SK-N-SH (cell line): Measurements from ENCODE around the gene ATP2B2. TPM values are rescaled to one million over a fixed set of nuclear protein-coding genes. Genes with fewer than 3 reads are reported as not detected.

Experiments
- CTCF ChIA-PET: fragments of 300-600, 350-600 bp; formaldehyde crosslinking; extraction: SDS; loops from one replicate; lab custom pipeline; 2021; lab: Yijun Ruan, JAX
- POLR2A ChIA-PET: fragments of 350-600 bp; sonication (Branson Sonifier 250); formaldehyde crosslinking; extraction: SDS; loops from one replicate; lab custom pipeline; 2020; ENCODE audit warnings: antibody characterized with exemption, inconsistent platforms; lab: Yijun Ruan, JAX
- DNase-seq: peaks from one replicate; pipeline ENCODE4 v3.0.0; 2012
- H2AFZ ChIP-seq: fragments of 200-600 bp; sonication (generic); 2 replicates; pipeline ENCODE4 v1.8.1; 2016; ENCODE audit warnings: antibody characterized with exemption, mild to moderate bottlenecking, low read depth
- H3F3A ChIP-seq: fragments of 200-600 bp; sonication (generic); replicated peaks from 2 replicates; pipeline ENCODE3; 2016; ENCODE audit warnings: antibody characterized with exemption, mild to moderate bottlenecking; ENCODE audit not compliant: insufficient read depth
- H3K27ac ChIP-seq, 2 experiments: fragments of 200-500 bp in 1 of 2; fragments of 200-600 bp in 1 of 2; sonication (Bioruptor generic) in 1 of 2; sonication (generic), shearing (Covaris generic) in 1 of 2; 2 replicates each; pipeline versions ENCODE4 v1.5.1 to v1.6.1; 2014 to 2016; ENCODE audit warnings: low read depth in 2 of 2, inconsistent platforms in 1 of 2, low read length in 1 of 2, mild to moderate bottlenecking in 1 of 2, mixed read lengths in 1 of 2
- H3K27me3 ChIP-seq: fragments of 200-600 bp; sonication (generic), shearing (Covaris generic); 2 replicates; pipeline ENCODE4 v1.6.1; 2016; ENCODE audit warnings: mixed run types; ENCODE audit not compliant: insufficient read depth
- H3K36me3 ChIP-seq, 2 experiments: fragments of 200-500 bp in 1 of 2; fragments of 200-600 bp in 1 of 2; sonication (Bioruptor generic) in 1 of 2; sonication (generic) in 1 of 2; replicated peaks in 1 of 2; 2 replicates each; pipeline versions ENCODE3 to v1.5.1; 2014 to 2016; ENCODE audit warnings: low read length in 1 of 2, mild to moderate bottlenecking in 1 of 2; ENCODE audit not compliant: insufficient read depth in 2 of 2, control insufficient read depth in 1 of 2
- H3K4me1 ChIP-seq, 2 experiments: fragments of 200-500 bp in 1 of 2; fragments of 200-600 bp in 1 of 2; sonication (Bioruptor generic) in 1 of 2; sonication (generic), shearing (Covaris generic) in 1 of 2; 2 replicates each; pipeline versions ENCODE4 v1.5.1 to v1.6.1; 2014 to 2016; ENCODE audit warnings: low read depth in 1 of 2, low read length in 1 of 2, mixed run types in 1 of 2; ENCODE audit not compliant: insufficient read depth in 2 of 2, control insufficient read depth in 1 of 2
- H3K4me2 ChIP-seq: fragments of 200-600 bp; sonication (generic), shearing (Covaris generic); 2 replicates; pipeline ENCODE4 v1.6.1; 2017; ENCODE audit warnings: mixed run types
- H3K4me3 ChIP-seq, 2 experiments: fragments of 200-500 bp in 1 of 2; fragments of 200-600 bp in 1 of 2; sonication (Bioruptor generic) in 1 of 2; sonication (generic), shearing (Covaris generic) in 1 of 2; 2 replicates each; pipeline versions ENCODE4 v1.5.1 to v1.8.1; 2014 to 2016; ENCODE audit warnings: low read depth in 2 of 2, inconsistent platforms in 1 of 2, low read length in 1 of 2, mild to moderate bottlenecking in 1 of 2, mixed read lengths in 1 of 2, moderate library complexity in 1 of 2
- H3K79me2 ChIP-seq: fragments of 200-600 bp; sonication (generic); 2 replicates; pipeline ENCODE4 v1.8.1; 2017; ENCODE audit warnings: mild to moderate bottlenecking; ENCODE audit not compliant: insufficient read depth
- H3K9ac ChIP-seq: fragments of 200-600 bp; sonication (generic); 2 replicates; pipeline ENCODE4 v1.6.1; 2017; ENCODE audit warnings: mixed run types
- H3K9me2 ChIP-seq: fragments of 200-600 bp; sonication (generic); 2 replicates; pipeline ENCODE4 v1.6.1; 2017; ENCODE audit warnings: mixed run types
- H3K9me3 ChIP-seq: fragments of 200-600 bp; sonication (generic); 2 replicates; pipeline ENCODE4 v1.6.1; 2017; ENCODE audit warnings: mixed run types, mild to moderate bottlenecking, moderate library complexity
- H4K20me1 ChIP-seq: fragments of 200-600 bp; sonication (generic); 2 replicates; pipeline ENCODE4 v1.6.1; 2017; ENCODE audit warnings: mild to moderate bottlenecking, mixed run types; ENCODE audit not compliant: insufficient read depth
- CTCF ChIP-seq: fragments of 200-600 bp; sonication (generic); IDR thresholded peaks from 2 replicates; pipeline ENCODE4 v1.6.1; 2017; ENCODE audit warnings: antibody characterized with exemption, mild to moderate bottlenecking, moderate library complexity
- FOXJ3 ChIP-seq: sonication (generic); formaldehyde crosslinking; IDR thresholded peaks from 2 replicates; pipeline ENCODE4 v1.5.1; 2020; ENCODE audit warnings: mild to moderate bottlenecking, missing genetic modification reagents
- FOXM1 ChIP-seq: IDR thresholded peaks from 2 replicates; pipeline ENCODE4 v1.4.0; 2012; ENCODE audit warnings: low read depth, mild to moderate bottlenecking
- JUND ChIP-seq: IDR thresholded peaks from 2 replicates; pipeline ENCODE4 v1.4.0; 2012
- MXI1 ChIP-seq: IDR thresholded peaks from 2 replicates; pipeline ENCODE4 v1.6.1; 2012; ENCODE audit warnings: mild to moderate bottlenecking, low read depth, low read length, improper control_type of control experiment
- POLR2AphosphoS5 ChIP-seq: IDR thresholded peaks from 2 replicates; pipeline ENCODE4 v1.6.1; 2012; ENCODE audit warnings: low read depth, low read length
- RAD21 ChIP-seq: IDR thresholded peaks from 2 replicates; pipeline ENCODE4 v1.6.1; 2012; ENCODE audit warnings: mild to moderate bottlenecking, low read length
- SMC3 ChIP-seq: IDR thresholded peaks from 2 replicates; pipeline ENCODE4 v1.6.1; 2012; ENCODE audit warnings: low read depth, low read length, improper control_type of control experiment
- USF1 ChIP-seq: IDR thresholded peaks from 2 replicates; pipeline ENCODE4 v1.4.0; 2012; ENCODE audit warnings: low read depth, borderline replicate concordance
- USF2 ChIP-seq: fragments of 150-350 bp; IDR thresholded peaks from 2 replicates; pipeline ENCODE4 v1.6.1; 2017; ENCODE audit warnings: antibody characterized with exemption, low read length, low read depth, borderline replicate concordance
- WGBS: methylation state at CpG from one replicate; pipeline ENCODE4 v1.1.6; 2017; ENCODE audit warnings: low lambda C conversion rate; 5-methylcytosine and 5-hydroxymethylcytosine counted together
- polyA plus RNA-seq, 3 experiments: library from polyadenylated mRNA; depleted of rRNA; stranded (reverse); fragments of >200 nt; gene quantifications; 2 replicates each; pipeline ENCODE4 v1.2.3, GENCODE V29; 2012

Gene ATP2B2
- polyA plus RNA-seq, 1 of the 3 experiments (the other 2 are of a cell fraction), result 0.15 TPM

- Histone ChIP-seq H3K4me1 (peaks cover 0 to 5% of the 10 kb centered on the region in 2 experiments; a peak in 1 of 4 replicates), H3K4me3 (no peak overlapping the region), H4K20me1 (peaks cover 34% of the 10 kb centered on the region), H3K79me2 (peaks cover 36% of the 10 kb centered on the region), H2AFZ (no peak overlapping the region), H3K4me2 (no peak overlapping the region), H3K9me2 (no peaks in the 10 kb centered on the region), H3K27me3 (no peaks in the 10 kb centered on the region), H3K36me3 (peaks cover 78 to 85% of the 10 kb centered on the region in 2 experiments), H3F3A (peaks cover 5% of the 10 kb centered on the region), H3K9me3 (no peaks in the 10 kb centered on the region), H3K9ac (no peak overlapping the region), H3K27ac (no peak overlapping the region)
- TF ChIP-seq FOXJ3 (CRISPR knock-in tag) (no peak), USF2 (no peak), POLR2AphosphoS5 (no peak), CTCF (no peak), MXI1 (no peak), JUND (no peak), USF1 (no peak), RAD21 (no peak), SMC3 (no peak)
- POLR2A ChIA-PET, result no interaction called here
- 75% methylated on average over 3 of the region's 3 CpGs for WGBS
- CTCF ChIA-PET, result interaction anchor here (0.9 to 1.2 kb wide), 2 partner anchors 27 to 171 kb away, joined by 3 read pairs; partner anchors contain the start of gene VHL
- no peak for DNase-seq
Measured at GRCh38 chr3:10312861-10313260, 192.5 kb downstream of the ATP2B2 start.

- Histone ChIP-seq H3K27ac (no peak overlapping the region), H4K20me1 (peaks cover 29% of the 10 kb centered on the region), H3F3A (peaks cover 5% of the 10 kb centered on the region), H3K9me2 (no peaks in the 10 kb centered on the region), H3K4me2 (no peak overlapping the region), H3K9me3 (no peaks in the 10 kb centered on the region), H3K79me2 (peaks cover 32% of the 10 kb centered on the region), H3K9ac (no peak overlapping the region), H3K4me3 (no peak overlapping the region), H3K4me1 (peaks cover 0 to 5% of the 10 kb centered on the region in 2 experiments; a peak in 1 of 4 replicates), H2AFZ (no peak overlapping the region), H3K27me3 (no peaks in the 10 kb centered on the region), H3K36me3 (peaks cover 78 to 84% of the 10 kb centered on the region in 2 experiments)
- no peak for DNase-seq
- POLR2A ChIA-PET, result interaction anchor here (1.6 kb wide), 1 partner anchor 9 kb away, joined by 7 read pairs; the partner anchor contains the start of gene SEC13
- 93% methylated on average over 9 of the region's 10 CpGs for WGBS
- no peak for TF ChIP-seq FOXM1
- CTCF ChIA-PET, result interaction anchor here (1.6 kb wide), 1 partner anchor 25 kb away, joined by 4 read pairs; no protein-coding TSS in a partner anchor
Measured at GRCh38 chr3:10312391-10312790, 193.0 kb downstream of the ATP2B2 start.
